ENCODE measurements around the gene ZNF618. TPM values are rescaled to one million over a fixed set of nuclear protein-coding genes. Genes with fewer than 3 reads are reported as not detected.
"Not testable (repeated sequence)": the region's sequence is repeated elsewhere in the genome, so short reads cannot be mapped to it uniquely, and the experiment has no call there.

The ZNF618 gene
- total RNA-seq, 4 donors from 2014 or later: 0.68 to 2.1 (median 1.3) TPM

DNA sequence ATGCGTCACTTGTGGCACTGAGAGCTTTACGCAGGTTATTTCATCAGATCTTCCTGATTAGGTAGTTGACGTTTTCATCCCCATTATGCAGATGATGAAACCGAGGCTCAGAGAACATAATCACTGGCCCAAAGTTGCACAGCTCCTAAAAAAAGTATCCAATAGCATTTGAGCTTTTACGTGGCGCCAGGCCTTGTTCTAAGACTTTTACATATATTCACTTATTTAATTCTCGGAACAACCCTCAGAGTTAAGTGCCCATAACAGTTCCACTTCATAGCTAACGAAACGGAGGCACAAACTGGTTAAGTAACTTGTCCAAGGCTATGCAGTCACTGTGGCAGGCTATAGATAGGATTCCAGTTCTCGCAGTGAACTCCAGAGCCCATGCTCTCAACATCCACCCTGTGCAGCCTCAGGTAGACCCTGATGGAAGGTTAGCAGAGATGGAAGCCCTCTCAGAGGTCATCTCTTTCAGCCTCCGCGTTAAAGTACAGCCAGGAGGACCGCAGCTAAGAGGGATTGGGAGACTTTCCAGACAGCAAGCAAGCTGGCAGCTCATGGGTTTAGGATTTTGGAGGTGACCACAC, 162.7 kb downstream of the ZNF618 start:
- no peaks in the 10 kb centered on the region for H3K27me3 ChIP-seq
- H3K4me3 ChIP-seq: no peak overlapping the region
- peaks cover 0 to 65% (median 5%) of the 10 kb centered on the region in 3 donors for H3K36me3 ChIP-seq
- H3K27ac ChIP-seq: no peak overlapping the region
- no peaks in the 10 kb centered on the region for H3K9me3 ChIP-seq
- DNase-seq: no peak
- 64 to 78% methylated on average over 13 of the region's 13 CpGs for WGBS, 2 donors
- H3K4me1 ChIP-seq: peaks cover 0 to 12% (median 0%) of the 10 kb centered on the region in 3 donors
- intact Hi-C loops (cut with DNase I): no loop called here
- TF ChIP-seq, protein P1, sequence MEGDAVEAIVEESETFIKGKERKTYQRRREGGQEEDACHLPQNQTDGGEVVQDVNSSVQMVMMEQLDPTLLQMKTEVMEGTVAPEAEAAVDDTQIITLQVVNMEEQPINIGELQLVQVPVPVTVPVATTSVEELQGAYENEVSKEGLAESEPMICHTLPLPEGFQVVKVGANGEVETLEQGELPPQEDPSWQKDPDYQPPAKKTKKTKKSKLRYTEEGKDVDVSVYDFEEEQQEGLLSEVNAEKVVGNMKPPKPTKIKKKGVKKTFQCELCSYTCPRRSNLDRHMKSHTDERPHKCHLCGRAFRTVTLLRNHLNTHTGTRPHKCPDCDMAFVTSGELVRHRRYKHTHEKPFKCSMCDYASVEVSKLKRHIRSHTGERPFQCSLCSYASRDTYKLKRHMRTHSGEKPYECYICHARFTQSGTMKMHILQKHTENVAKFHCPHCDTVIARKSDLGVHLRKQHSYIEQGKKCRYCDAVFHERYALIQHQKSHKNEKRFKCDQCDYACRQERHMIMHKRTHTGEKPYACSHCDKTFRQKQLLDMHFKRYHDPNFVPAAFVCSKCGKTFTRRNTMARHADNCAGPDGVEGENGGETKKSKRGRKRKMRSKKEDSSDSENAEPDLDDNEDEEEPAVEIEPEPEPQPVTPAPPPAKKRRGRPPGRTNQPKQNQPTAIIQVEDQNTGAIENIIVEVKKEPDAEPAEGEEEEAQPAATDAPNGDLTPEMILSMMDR (IDR thresholded peaks at IDR 0.05): no peak
- TF ChIP-seq POLR2A (IDR thresholded peaks at IDR 0.05): no peak

DNA sequence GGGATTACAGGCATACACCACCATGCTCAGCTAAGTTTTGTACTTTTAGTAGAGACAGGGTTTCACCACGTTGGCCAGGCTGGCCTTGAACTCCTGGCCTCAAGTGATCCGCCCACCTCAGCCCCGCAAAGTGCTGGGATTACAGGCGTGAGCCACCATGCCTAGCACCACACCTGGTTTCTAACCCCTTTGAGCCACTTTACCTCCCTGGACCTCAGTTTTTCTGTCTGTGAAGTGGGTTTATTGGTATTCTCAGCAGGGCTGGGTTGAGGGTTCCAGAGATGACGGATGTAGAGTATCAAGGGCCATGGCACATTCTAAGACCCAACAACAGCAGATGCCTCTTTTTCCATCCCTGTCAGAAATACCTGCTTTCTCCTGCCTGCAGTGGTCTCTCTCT, 163.4 kb downstream of the ZNF618 start:
- H3K36me3 ChIP-seq: peaks cover 0 to 59% (median 5%) of the 10 kb centered on the region in 3 donors
- DNase-seq: no peak
- H3K4me3 ChIP-seq: no peak overlapping the region
- intact Hi-C loops (cut with DNase I): no loop called here
- no peaks in the 10 kb centered on the region for H3K27me3 ChIP-seq
- H3K4me1 ChIP-seq: peaks cover 0 to 12% (median 0%) of the 10 kb centered on the region in 3 donors
- 69 to 86% methylated on average over 2 to 5 of the region's 5 CpGs for WGBS, 2 donors
- no peak overlapping the region for H3K27ac ChIP-seq
- TF ChIP-seq, protein P1 (IDR thresholded peaks at IDR 0.05): no peak
- TF ChIP-seq POLR2A (IDR thresholded peaks at IDR 0.05): no peak
- H3K9me3 ChIP-seq: no peaks in the 10 kb centered on the region

DNA sequence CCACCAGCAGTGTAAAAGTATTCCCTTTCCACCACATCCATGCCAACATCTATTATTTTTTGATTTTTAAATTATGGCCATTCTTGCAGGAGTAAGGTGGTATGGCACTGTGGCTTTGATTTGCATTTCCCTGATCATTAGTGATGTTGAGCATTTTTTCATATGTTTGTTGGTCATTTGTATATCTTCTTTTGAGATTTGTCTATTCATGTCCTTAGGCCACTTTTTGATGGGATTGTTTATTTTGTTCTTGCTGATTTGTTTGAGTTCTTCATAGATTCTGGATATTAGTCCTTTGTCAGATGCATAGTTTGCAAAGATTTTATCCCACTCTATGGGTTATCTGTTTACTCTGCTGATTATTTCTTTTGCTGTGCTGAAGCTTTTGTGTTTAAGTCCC, 167.6 kb downstream of the ZNF618 start:
- intact Hi-C loops (cut with DNase I); H3K4me3 ChIP-seq; H3K27me3 ChIP-seq; H3K4me1 ChIP-seq; H3K9me3 ChIP-seq; H3K27ac ChIP-seq; DNase-seq: not testable (repeated sequence)
- peaks cover 0 to 30% (median 0%) of the 10 kb centered on the region in 3 donors for H3K36me3 ChIP-seq

DNA sequence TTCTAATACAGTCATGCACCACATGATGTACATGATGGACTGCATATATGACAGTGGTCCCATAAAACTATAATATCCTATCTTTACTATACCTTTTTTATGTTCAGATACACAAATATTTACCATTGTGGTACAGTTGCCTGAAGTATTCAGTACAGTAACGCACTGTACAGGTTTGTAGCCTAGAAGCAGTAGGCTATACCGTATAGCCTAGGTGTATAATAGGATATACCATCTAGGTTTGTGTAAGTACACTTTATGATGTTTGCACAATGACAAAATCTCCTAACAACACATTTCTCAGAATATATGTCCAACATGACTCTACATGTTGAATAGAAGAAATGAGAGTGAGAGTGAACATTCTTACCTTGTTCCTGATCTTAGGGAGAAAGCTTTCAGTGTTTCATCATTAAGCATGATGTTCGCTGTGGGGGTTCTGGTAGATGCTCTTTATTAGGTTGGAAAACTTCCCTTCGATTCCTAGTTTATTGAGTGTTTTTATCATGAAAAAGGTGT, 170.2 kb downstream of the ZNF618 start:
- peaks cover 0 to 44% (median 0%) of the 10 kb centered on the region in 3 donors for H3K36me3 ChIP-seq
- H3K4me3 ChIP-seq: no peak overlapping the region
- no peak for DNase-seq
- intact Hi-C loops (cut with DNase I): no loop called here
- TF ChIP-seq POLR2A (IDR thresholded peaks at IDR 0.05): no peak
- TF ChIP-seq, protein P1 (IDR thresholded peaks at IDR 0.05): no peak
- no peak overlapping the region for H3K27ac ChIP-seq
- H3K4me1 ChIP-seq: no peaks in the 10 kb centered on the region
- no peaks in the 10 kb centered on the region for H3K9me3 ChIP-seq
- H3K27me3 ChIP-seq: no peaks in the 10 kb centered on the region
- 75 to 77% methylated on average over 4 of the region's 4 CpGs for WGBS, 2 donors

DNA sequence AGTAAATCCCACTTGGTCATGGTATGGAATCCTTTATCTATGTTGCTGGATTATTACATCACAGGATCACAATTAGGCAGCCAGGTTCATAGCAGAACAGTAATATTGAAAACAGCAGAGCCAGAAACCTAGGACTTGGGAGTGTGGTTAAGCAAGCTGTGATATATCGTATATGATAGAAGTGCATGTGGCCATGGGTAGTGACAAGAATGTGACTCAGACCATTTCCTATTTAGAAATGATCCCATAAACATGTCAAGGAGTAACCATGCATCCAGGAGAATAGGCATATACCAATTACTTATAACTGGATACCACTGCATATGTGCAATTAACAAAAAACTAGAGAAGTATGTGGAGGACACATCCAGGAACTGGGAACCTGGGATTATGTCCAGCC, 170.8 kb downstream of the ZNF618 start:
- Histone ChIP-seq H3K4me3 (no peak overlapping the region), H3K27me3 (no peaks in the 10 kb centered on the region), H3K36me3 (peaks cover 0 to 50% (median 0%) of the 10 kb centered on the region in 3 donors), H3K27ac (no peak overlapping the region), H3K4me1 (no peaks in the 10 kb centered on the region), H3K9me3 (no peaks in the 10 kb centered on the region)
- no peak for TF ChIP-seq POLR2A (IDR thresholded peaks at IDR 0.05)
- TF ChIP-seq, protein P1 (IDR thresholded peaks at IDR 0.05): no peak
- WGBS, 2 donors: 82 to 92% methylated on average over 1 of the region's 1 CpG
- intact Hi-C loops (cut with DNase I): no loop called here
- DNase-seq: no peak

All from esophagus squamous epithelium (tissue), 5 donors.